ENCODE measurements around the gene SNX13.

DNA sequence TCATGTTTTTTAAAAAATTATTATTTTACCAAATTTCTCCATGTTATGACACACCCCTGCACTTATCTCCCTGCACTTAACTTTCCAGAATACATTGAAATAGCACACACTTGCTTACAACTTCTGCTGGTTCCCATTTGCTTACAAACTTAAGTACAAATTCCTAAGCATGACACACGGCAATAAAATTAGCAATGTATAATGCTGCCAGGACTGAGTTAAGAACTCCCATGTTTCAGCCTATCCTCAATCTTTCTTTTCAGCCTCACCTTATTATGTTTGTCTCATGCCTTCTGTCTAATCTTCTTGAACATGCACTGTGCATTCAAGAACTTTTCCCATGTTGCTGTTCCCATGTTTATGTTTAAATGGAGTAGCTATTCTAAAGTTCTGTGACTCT is 46.6 kb upstream of the SNX13 start:
- TF ChIP-seq MXI1 (IDR thresholded peaks at IDR 0.05; ENCODE audit: borderline replicate concordance, low read depth, low read length) (no peak), POLR2A (IDR thresholded peaks at IDR 0.05; ENCODE audit: low read depth, low read length) (no peak), BHLHE40 (IDR thresholded peaks at IDR 0.05; ENCODE audit: low read depth, low read length) (no peak), RAD21 (IDR thresholded peaks at IDR 0.05; ENCODE audit: low read length) (no peak), SMC3 (IDR thresholded peaks at IDR 0.05; ENCODE audit: low read depth, low read length) (no peak), FOS (IDR thresholded peaks at IDR 0.05; ENCODE audit: low read depth, low read length) (peak; percentile 20; the same call in 1 of the 2 replicates), CEBPB (IDR thresholded peaks at IDR 0.05; ENCODE audit: low read depth, low read length) (no peak)
- TF ChIP-seq, protein P1, sequence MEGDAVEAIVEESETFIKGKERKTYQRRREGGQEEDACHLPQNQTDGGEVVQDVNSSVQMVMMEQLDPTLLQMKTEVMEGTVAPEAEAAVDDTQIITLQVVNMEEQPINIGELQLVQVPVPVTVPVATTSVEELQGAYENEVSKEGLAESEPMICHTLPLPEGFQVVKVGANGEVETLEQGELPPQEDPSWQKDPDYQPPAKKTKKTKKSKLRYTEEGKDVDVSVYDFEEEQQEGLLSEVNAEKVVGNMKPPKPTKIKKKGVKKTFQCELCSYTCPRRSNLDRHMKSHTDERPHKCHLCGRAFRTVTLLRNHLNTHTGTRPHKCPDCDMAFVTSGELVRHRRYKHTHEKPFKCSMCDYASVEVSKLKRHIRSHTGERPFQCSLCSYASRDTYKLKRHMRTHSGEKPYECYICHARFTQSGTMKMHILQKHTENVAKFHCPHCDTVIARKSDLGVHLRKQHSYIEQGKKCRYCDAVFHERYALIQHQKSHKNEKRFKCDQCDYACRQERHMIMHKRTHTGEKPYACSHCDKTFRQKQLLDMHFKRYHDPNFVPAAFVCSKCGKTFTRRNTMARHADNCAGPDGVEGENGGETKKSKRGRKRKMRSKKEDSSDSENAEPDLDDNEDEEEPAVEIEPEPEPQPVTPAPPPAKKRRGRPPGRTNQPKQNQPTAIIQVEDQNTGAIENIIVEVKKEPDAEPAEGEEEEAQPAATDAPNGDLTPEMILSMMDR (conservative IDR thresholded peaks at IDR 0.05; ENCODE audit: low read depth, low read length), result no peak
